Stimulated activated CD4-positive, alpha-beta T cell treated with anti-CD3 and anti-CD28 coated beads, Interleukin-2, amount 100 ng/mL, for 48 hours (primary cell): ENCODE measurements around the gene ARHGAP26.

ENCODE experiments used
- DNase-seq, 2 donors: peaks; one replicate each; pipeline ENCODE4 v3.0.0-alpha.2; 2020

The ARHGAP26 gene

DNA sequence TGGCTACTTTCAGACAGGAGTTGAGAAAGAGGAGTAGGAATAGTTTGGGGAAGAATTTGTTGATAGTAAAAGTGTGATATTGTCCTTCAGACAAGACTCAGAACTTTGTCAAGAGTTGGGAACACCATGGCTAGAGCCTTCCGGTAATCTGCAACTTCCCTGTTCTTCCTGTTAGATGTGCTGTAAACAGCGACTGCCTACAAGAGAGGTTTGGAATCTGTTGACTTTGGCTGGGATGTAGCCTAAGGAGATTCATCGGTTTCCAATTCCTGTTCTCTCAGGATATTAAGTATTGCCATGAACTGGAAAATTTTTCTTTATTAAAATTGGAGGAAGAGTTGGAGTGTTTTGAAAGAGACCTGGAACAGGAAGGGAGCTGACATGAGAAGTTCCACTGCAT, 43.9 kb downstream of the ARHGAP26 start:
- DNase-seq, result no peak

- no peak for DNase-seq
Measured at GRCh38 chr5:142815469-142815868, 45.3 kb downstream of the ARHGAP26 start.

DNA sequence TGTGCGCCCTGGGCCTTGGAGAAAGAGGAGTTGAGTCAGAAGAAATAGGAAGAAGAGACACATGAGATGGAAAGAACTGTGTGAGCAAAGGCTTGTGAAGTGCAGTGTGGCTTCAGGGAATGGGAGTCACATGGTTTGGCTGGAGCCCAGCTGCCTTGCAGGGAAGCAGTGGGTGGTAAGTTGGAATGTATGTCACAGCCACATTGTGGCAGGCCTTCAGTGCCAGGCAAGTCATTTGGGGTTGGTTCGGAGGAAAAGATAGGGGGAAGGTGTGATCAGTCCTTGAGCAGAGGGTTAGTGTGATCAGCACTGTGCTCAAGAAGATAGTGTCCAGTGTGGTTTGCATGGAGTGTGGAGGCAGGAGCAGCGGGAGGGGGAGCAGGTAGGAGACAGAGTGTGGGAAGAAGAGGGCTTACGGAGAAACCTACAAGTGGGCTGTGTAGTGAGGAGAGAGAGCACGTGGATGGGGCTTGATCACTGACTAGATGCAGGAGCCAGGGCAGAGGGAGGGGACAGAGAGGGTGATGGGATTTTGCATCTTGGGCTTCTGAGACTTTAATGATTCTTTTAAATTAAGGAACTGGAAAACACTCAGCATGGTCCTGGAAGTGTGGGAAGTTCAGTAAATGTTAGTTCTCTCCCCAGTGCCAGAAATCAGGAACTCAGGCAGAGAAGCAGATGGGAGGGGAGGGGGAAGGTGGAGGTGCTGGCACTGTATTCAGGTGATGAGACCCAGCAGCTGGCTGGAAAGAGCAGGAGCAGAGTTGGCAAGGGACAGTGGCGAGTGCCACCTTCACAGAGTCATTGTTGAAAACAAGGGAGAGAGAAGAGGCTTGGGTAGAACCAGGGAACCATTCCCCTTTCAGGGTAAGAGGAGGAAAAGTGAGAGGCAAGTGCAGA, 46.6 kb downstream of the ARHGAP26 start:
- DNase-seq, result no peak

GRCh38 chr5:142817949-142818431, 47.8 kb downstream of the ARHGAP26 start:
- no peak for DNase-seq

- DNase-seq, result no peak
Measured at GRCh38 chr5:142819292-142819691, 49.1 kb downstream of the ARHGAP26 start.

DNA sequence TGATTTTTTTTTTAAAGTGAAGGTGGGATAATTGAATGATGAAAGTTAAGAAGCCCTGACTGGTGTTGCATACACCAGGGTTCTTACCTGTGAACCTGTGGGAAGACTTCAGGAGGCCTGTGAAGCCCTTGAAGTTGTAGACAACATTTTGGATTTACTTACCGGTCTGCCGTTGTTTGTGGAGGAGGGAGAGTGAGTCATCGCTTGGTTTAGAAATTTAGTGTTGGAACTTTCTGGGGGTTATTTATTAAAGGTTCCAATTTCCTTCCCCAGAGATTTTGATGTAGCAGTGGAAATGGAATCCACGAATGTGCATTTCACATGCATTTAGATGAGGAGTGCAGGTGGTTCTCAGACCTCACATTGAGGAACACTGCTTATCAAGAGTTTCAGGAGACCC, 49.6 kb downstream of the ARHGAP26 start:
- no peak for DNase-seq

DNA sequence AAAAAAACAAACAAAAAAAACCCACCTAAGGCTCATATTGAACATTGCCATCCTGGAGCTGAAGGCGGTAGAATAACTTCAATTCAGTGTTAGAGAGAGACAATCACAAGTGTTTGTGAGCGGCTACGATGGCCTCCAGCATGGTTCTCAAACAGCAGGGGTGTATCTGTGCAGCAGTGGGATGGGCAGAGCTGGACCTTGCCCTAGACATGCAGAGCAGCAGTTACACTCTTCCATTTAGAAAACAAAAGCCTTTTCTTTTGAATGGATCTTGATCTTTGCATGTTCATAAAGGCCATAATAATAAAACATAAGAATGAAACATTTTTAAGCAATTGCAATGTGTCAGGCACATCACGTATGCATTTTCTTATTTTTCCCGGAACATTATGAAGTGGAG, 50.3 kb downstream of the ARHGAP26 start:
- DNase-seq, result no peak

- DNase-seq, result no peak
Measured at GRCh38 chr5:142821034-142821732, 51.0 kb downstream of the ARHGAP26 start.

DNA sequence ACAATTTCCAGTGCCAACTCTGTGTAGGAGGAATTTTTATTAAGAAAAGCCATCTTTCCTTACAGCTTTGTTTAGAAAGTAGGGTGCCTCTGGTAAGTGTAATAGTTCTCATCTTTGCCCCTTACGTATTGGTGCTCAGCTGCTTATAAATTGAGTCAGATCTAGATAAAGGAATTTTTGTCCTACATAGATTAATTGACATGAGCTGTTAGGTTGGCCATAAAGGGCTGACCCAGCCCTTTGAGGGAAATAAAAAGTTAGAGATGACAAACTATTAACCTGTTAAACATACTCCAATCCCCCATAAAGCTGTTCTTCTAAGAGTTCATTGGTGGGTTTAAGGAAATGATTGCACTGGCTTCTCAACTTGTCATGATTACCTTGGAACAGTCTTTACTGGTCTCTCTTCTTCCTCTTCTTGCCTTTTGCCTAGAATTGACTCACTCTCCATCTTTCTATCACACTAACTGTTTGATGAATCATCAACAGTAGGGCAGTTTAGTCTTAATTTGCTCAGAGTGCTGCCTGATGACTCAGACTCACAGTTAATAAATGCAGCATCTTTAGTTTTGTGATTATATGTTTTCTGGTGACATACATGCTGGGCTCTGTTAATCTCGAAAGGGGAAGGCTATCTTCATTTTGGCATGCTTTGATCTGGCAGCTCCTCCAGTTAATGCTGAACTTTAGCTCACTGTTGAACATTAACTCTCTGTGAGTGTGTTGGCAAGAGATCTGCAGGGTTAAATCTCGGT, 51.7 kb downstream of the ARHGAP26 start:
- no peak for DNase-seq

GRCh38 chr5:142823126-142823525, 52.9 kb downstream of the ARHGAP26 start:
- DNase-seq, result no peak

- DNase-seq, result no peak
Measured at GRCh38 chr5:142823806-142824205, 53.6 kb downstream of the ARHGAP26 start.

DNA sequence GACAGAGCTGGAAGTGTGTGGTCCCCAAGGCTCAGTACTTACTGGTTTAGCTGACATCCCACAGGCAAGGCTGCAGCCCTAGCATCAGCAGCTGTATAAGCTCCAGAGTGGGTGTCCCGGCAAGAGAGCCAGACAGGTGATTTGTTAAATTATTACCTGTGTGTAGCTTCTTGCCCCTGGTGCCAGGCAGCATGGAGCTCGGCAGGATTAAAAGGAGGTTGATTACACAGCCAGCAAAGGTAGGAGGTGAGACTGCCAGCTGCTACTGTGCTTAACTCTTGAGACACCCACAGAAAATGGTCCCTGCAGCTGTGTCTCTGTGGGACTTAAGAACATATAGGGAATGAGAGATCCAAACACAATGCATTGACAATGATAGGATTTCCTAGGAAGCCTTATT, 54.2 kb downstream of the ARHGAP26 start:
- no peak for DNase-seq

DNA sequence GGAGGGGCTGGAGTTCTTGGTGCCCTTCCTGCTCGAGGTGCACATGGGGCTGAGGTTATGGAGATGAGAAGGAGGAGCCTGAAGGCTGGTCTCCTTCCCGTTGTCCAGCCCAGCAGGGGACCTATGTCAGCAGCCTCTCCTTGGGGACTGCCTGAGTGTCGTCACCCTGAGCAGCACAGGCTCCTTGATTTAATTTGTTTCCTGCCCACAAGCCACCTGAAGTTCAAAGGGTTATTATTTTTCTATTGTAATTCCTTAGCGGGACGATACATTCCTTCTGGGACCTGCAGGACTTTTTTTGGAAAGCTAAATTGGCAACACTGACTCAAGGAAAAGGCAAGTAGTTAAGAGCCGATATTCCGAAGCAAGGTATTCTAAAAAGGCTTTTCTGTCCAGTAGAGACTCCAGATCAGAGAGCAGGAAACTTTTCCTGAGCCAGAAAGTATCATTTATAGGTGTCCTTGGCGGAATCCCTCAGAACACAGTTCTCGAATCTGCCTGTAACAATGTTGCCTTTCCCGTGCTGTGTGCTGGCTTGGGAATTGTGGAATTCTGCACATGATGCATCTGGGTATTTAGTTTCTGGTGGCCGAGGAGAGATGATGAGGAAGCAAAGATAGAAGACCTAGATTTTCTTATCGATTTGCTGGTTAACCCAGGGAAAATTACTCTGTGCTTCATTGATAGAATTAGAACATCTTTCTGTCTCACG, 55.4 kb downstream of the ARHGAP26 start:
- no peak for DNase-seq

DNA sequence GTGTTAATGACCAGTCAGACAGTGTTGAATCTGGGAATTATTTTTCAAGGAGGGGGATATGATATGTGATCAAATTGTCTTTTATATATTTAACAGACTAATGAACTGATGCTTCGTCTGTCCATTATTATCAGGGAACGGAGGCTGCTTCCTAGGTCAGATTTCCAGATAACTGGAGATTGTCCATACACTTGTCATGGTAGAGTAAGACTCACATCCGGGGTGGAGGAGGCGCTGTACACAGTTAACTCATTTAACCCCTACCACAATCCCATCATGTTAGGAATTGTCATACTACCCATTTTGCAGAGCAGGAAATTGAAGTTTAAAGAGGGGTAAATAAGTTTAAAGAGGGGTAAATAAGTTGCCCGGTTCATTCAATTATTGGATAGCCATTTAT, 55.9 kb downstream of the ARHGAP26 start:
- no peak for DNase-seq

DNA sequence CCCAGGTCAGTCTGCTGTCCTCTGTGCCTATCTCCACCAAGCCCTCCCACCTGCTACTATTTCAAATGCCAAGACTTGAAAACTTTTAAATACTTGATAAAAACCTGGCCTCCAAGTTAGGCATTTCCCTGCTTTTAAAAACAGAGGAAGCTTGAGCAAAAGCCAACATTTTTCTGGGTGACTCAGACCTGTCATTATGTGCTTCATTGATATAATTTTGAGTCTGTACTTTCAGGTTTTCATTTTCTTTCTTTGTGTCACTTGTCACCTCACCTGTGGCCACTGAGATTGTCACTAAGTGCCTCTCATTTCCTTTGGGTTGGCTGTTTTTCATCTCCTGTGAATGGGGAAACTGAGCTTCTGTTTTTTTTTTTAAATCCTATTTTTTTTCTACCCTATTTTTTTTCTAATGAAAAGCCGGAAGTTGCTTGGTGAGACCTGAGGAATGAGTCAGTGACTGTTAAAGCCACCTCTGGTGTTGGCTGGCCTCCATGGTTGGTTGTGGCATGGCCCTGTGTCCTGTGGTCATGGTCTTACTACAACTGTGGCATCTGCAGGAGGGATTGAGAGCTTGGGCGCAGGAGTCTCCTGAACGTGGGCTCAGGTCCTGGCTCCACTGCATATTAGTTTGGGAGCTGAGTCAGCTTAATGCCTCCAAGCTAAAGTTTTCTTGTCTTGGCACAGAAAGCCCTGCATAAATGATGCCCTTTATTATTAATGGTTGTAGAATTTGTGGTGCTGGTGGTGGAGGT, 56.7 kb downstream of the ARHGAP26 start:
- DNase-seq, result peak in 1 of 2 donors; percentile 10

GRCh38 chr5:142827934-142828576, 57.9 kb downstream of the ARHGAP26 start:
- no peak for DNase-seq

GRCh38 chr5:142828797-142829535, 58.8 kb downstream of the ARHGAP26 start:
- DNase-seq, result no peak

GRCh38 chr5:142829801-142830220, 59.6 kb downstream of the ARHGAP26 start:
- no peak for DNase-seq

DNA sequence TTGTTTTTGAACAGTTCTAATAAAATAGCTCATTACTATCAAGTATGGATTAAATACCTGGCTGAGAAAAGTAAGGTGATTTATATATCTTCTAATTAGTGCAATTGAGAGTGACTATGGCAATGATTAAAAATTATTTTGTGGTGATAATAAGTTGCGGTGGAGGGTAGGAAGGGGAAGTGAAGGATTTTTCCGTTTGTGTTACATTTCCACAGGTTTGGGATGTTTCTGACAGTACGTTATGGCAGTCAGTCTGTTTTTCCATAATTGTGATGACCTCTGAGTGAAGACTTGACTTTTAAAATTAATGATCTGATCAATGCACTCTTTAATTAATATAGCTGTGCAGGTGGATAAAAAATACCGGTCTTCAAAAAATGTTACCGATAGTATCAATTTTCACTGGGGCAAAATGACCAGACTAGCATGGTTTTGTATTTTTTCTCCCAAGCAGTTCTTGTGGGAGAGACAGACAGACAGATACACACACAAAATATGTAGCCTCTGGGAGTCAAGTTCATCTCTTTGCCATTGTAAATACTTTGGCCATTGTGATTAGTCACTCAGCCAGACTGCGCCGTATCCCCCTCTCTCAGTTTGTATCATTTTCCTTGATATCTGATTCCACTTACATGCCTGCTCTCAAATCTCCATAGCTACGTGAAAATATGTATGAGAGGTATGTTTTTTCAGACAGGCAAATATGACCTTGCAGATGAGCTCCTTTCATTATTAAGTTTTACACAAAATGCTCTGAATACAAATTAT, 60.2 kb downstream of the ARHGAP26 start:
- DNase-seq, result no peak

- no peak for DNase-seq
Measured at GRCh38 chr5:142831009-142831383, 60.8 kb downstream of the ARHGAP26 start.
